ENCODE results near the gene LMF1.
"Not testable (repeated sequence)": the region's sequence is repeated elsewhere in the genome, so short reads cannot be mapped to it uniquely, and the experiment has no call there.

LMF1 gene

GRCh38 chr16:875182-876040 lies 95.4 kb downstream of the LMF1 start:
- DNase-seq = no peak

DNA sequence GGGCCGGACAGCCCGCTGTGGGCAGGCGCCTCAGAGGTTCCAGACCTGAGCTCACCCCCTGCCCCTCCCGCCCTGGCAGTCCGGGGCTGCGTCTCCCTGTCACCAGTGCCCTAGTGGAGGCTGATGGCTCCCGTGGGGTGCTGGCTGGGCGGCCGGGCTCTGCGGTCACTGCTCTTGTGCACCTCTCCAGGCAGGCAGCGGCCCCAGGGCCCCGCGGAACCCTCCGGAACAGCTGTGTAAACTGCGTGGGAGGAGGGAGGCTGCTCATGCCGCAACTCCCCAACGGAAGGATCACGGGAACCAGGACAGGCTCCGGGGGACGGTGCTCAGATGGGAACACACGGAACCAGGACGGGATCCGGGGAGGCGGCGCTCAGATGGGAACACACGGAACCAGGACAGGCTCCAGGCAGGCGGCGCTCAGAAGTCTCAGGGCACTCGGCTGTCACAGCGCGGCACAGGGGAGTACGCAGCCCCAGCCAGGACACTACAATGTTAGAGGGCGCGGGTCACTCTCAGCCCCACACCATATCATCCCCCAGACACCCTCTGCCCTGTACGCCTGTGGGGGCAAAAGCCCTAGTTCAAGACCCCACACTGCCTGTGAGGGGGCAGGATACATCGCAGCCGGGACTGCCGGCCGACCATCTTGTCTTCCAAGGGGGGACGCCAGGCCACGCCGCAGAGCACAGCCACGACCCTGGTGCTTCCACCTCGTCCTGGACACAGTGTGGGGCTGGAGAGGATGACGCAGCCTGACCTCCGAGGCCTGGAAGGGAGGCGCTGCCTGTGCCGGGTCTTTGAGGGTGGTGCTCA lies 96.2 kb downstream of the LMF1 start:
- DNase-seq = no peak

DNA sequence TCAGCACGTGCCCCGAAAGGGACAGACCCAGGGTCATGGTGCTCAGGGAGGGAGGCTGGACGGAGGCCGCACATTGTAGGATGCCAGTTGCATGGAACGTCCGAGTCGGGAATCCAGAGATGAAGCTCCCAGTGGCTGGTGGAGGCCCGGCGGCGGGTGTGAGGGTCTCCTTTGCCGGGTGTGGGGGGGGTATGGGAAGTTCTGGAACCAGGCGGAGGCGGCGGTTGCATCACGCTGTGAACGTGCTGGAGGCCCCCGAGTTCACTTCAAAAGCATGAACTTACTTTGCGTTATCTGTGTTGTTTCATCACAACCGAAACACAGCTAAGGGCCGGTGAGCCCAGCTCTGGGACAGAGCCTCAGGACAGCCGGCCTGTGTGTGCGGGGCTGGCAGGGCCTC lies 96.9 kb downstream of the LMF1 start:
- no peak for DNase-seq

DNA sequence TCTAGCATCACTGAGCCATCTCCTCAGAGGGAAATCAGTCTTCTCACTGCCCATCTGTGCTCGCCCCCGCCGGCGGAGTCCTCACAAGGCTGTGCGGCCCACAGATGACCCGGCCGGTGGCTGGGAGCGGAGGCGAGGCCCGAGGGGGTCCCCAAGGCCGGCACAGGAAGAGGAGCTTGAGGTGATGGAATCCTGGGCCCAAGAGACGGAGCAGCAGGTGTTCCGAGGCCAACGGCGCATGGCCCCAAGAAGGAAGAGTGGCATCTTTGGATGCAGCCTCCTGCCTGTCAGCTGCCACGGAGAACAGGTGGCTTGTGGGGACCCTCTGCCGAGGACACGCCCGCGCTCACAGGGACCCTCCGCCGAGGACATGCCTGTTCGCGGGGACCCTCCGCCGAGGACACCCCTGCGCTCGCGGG lies 97.5 kb downstream of the LMF1 start:
- DNase-seq = no peak

DNA sequence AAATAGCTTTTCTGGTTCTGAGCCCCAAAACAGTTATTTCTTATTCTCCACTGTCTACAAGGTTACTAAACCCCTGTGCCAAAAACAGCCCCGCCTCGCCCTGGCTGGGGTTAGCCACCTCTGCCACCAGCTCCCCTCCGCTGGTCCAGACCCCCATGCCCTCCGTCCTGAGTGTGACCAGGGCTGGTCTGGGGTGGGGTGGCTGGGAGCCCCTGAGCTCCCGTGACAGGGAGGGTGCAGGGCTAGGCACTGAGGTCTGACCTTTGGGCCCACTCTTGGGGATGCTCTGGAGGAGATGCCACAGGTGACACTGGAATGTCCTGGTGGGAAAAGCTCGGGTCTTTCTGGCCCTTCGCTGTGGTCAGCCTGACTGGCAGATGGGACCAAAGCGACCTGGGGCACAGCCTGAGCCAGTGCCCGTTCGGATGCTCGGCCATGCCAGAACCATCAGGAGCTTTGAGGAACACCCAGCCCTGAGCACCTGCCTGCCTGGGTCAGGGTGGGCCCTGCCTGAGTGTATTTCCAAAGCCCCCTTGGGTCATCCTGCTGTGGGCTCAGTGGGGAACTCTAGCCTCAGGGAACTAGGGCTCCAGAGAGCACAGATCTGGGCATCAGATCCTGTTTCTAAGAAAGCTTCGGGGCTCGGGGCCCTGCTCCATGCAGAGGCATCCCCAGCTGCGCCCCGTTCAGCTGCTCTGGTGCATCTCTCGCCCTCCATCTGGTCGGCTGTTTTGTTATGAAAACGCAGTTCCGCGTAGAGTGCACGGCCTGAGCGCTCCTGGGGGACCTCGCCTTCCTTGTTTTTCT lies 98.1 kb downstream of the LMF1 start:
- no peak for DNase-seq

GRCh38 chr16:871562-872345 lies 99.0 kb downstream of the LMF1 start:
- DNase-seq = no peak

DNA sequence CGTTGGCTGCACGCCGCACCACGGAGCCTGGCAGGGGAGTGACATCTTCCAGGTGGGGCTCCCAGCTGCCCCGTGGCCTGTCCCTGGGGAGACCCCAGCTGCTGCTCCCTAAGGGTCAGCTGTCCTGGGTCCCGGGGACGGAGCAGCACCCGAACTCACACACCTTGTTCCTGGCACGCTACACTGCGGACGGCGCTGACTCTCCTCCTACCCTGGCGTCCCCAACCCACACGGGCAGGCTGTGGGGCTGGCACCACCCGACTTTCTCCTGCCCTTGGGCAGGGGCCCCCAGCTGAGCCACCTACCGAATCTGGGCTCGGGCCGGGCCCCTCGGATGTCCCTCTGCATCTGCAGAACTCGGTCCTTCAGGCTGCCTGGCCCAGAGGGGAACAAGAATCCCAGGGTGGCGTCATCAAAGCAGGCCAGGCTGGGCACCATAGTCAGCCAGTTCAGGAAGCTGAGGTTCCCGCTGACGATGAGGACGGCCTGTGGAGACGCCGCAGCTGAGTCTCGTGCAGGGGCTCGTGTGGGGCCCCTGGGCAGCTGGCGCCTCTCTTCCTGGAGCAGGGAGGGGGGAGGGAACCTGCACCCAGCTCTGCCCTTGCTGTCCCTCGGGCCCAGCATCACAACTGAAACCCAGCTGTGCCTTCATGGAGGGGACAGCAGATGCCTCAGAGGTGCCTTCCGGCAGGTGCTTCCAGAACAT lies 99.8 kb downstream of the LMF1 start:
- no peak for DNase-seq

- no peak for DNase-seq
Measured at GRCh38 chr16:869823-870641, 100.8 kb downstream of the LMF1 start.

DNA sequence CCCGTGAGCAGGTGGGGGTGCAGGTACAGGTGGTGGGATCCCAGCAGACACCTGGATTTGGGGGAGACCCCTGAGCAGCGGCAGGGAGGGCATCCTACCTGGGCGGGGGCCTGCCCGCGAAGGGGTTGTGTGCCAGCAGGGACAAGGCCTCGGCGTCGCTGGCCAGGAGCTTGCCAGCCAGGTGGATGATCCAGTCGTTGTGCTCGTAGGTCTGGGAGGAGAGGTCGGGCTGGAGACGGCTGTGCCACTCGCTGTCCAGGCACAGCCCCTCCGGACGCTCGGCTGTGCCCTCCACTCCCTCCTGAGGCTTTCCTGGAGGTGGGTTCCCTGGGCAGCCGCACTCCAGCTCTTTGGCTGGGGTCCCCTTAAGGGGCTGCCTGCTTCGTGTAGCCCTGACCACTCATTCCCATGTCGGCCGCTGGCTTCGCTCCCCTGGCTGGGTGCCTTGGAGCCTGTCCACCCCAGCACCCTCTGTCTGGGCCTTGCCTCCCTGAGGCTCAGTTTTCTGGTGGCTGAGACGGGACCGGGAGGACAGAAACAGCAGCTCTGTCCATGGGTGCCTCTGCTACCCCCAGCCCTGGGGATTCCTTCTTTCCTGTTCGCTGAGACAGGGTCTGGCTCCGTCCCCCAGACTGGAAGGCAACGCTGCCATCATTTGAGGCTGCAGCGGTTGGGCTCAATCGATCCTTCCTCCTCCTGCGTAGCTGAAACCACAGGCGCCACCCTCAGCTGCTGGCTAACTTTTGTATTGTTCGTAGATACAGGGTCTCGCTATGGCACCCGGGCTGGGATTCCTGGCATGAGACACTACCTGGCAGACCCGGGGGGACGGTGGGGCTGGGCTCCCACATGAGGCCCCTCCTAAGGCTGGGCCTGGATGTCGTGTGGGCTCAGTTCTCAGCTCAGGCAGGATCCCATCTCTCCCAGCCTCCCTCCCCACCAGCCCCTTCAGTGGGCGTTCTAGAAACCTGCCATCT lies 101.7 kb downstream of the LMF1 start:
- DNase-seq = no peak

DNA sequence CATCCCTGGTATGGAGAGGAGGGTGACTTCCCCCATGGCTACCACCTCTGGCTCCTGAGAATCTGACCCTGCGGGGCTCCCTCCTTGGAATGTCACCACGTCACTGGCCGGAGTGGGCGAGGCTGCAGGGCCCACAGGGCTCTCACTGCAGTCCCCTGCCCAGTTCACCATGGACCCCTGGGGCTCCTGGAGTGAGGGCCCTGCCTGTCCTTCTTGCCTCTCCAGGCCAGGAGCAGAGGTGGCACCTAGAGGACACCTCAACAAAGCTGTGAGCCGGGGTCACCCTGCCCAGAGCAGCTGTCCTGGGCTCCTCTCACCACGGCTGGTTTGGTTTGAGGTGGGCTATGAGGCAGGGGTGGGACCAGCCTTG lies 102.4 kb downstream of the LMF1 start:
- no peak for DNase-seq

DNA sequence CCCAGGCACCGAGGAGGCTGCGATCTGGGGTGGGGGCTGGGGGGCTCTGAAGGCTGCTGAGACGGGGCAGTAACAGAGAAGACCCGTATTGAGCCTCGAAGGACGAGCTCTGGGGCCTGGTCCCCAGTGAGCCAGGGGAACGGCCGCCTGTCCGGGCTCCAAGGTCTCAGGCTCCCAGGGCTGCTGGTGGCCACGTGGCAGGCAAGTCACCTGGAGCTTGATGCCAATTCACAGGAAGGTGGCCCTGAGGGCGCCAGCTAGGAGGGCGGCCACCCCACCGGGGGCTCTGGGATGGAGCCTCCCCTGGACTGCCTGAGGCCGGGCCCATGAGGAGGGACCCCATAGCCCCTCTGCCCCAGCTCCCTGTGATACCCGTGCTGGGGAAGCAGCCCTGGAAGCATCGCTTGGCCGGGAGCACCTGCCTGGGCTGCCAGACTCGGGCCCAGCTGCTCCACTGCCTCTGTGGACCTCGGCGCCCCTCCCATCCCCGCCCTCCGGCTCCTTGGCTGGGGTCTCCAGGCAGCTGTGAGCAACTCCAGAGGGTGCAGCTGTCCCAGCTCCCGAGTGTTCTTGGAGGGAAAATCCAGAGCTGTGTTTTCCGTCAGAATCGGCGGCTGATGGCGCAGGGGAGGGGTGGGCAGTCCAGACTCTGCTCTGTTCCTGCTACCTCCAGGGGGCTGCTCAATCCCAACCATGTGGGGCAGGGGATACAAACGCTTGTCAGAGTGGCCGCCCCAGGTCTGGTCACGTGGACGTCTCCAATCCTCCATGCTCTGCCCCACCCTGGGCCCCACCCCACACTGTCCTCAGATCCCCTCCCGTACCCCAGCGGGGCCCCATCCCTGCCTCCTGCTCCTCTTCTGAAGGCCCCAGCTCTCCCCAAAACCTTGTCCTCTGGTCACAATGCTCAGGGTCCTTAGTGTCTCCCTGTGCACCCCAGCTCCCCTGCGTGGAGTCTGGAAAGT lies 103.1 kb downstream of the LMF1 start:
- DNase-seq = no peak

- DNase-seq = no peak
Measured at GRCh38 chr16:866252-866896, 104.4 kb downstream of the LMF1 start.

DNA sequence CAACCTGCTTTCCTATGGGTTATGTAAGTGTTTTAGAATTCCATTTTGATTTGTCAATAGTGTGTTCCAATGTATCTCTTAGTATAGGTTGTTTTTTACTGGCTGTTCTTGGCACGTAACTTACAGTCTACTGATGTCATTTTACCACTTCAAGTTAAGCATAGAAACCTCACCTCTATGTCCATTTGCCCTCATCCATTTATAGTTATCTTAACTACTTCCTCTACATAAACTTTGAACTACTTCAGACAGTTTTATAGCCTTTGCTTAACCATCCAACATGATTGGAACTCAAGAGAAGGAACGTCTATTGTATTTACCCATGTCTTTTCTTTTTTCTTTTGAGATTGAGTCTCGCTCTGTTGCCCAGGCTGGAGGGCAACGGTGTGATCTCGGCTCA lies 105.8 kb downstream of the LMF1 start:
- DNase-seq = no peak

DNA sequence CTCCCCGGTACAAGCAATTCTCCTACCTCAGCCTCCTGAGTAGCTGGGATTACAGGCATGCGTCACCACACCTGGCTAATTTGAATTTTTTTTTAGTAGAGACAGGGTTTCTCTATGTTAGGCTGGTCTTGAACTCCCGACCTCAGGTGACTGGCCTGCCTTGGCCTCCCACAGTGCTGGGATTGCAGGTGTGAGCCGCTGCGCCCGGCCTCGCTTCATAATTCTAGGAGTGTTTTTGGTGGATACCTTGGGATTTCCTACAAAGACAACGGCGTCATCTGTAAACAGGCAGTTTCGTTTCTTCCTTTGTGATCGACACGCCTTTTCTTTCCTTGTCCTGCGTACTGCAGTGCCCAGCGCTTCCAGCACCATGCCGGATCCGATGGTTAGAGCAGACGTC lies 109.3 kb downstream of the LMF1 start:
- DNase-seq = no peak

- no peak for DNase-seq
Measured at GRCh38 chr16:860891-861290, 109.9 kb downstream of the LMF1 start.

- DNase-seq = not testable (repeated sequence)
Measured at GRCh38 chr16:858971-859370, 111.8 kb downstream of the LMF1 start.

- DNase-seq = not testable (repeated sequence)
Measured at GRCh38 chr16:858441-858840, 112.3 kb downstream of the LMF1 start.

GRCh38 chr16:856811-857210 lies 114.0 kb downstream of the LMF1 start:
- DNase-seq = no peak

All from CD4-positive, alpha-beta T cell treated with Interleukin-10 for 1 hour (primary cell).